WERI-Rb-1 (cell line): ENCODE results near the gene UBR1.

Experiments
- DNase-seq: peaks from one replicate; pipeline ENCODE4 v3.0.0-alpha.2; 2020
- H3K27ac ChIP-seq: fragments of 250-450 bp; sonication (Bioruptor Pico); 2 replicates; pipeline ENCODE4 v1.5.1; 2020; ENCODE audit warnings: mild to moderate bottlenecking, moderate library complexity
- H3K27me3 ChIP-seq: fragments of 250-450 bp; sonication (Bioruptor Pico); 2 replicates; pipeline ENCODE4 v1.5.1; 2021; ENCODE audit warnings: mild to moderate bottlenecking, low read depth, moderate library complexity; ENCODE audit not compliant: insufficient read depth, severe bottlenecking
- H3K36me3 ChIP-seq: fragments of 250-450 bp; sonication (Bioruptor Pico); 2 replicates; pipeline ENCODE4 v1.5.1; 2020; ENCODE audit warnings: mild to moderate bottlenecking, moderate library complexity
- H3K4me3 ChIP-seq: 2 replicates; pipeline ENCODE4 v1.5.1; 2011; ENCODE audit warnings: low read depth, mild to moderate bottlenecking, control low read depth, low read length
- H3K9me3 ChIP-seq: fragments of 250-450 bp; sonication (Bioruptor Pico); 2 replicates; pipeline ENCODE4 v1.5.1; 2021; ENCODE audit warnings: mild to moderate bottlenecking, moderate library complexity; ENCODE audit not compliant: severe bottlenecking
- TF ChIP-seq, protein P1 (sequence below): IDR thresholded peaks from 2 replicates; pipeline ENCODE4 v1.5.1; 2011; ENCODE audit warnings: low read depth, mild to moderate bottlenecking, control low read depth, inconsistent platforms, low read length

UBR1 gene

DNA sequence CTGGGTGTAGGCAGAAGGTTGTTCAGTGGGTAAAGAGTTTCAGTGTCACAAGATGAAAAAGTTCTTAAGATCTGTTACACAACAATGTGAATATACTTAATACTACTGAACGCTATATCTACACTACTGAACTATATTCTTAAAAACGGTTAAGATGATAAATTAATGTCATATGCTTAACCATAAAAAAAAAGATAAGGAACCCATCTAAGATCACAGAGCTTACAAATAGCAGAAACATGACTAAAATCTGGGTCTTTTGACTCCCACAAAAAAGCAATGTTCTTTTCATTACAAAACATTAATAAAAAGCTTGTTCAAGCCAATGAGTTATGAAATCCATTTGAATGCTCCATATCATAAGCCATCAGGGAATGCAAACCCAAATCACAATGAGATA, 34.4 kb downstream of the UBR1 start:
- H3K27me3 ChIP-seq, result no peaks in the 10 kb centered on the region
- no peaks in the 10 kb centered on the region for H3K9me3 ChIP-seq
- H3K36me3 ChIP-seq, result peaks cover 57% of the 10 kb centered on the region
- H3K27ac ChIP-seq, result no peak overlapping the region
- no peak overlapping the region for H3K4me3 ChIP-seq
- no peak for DNase-seq
- TF ChIP-seq, protein P1, sequence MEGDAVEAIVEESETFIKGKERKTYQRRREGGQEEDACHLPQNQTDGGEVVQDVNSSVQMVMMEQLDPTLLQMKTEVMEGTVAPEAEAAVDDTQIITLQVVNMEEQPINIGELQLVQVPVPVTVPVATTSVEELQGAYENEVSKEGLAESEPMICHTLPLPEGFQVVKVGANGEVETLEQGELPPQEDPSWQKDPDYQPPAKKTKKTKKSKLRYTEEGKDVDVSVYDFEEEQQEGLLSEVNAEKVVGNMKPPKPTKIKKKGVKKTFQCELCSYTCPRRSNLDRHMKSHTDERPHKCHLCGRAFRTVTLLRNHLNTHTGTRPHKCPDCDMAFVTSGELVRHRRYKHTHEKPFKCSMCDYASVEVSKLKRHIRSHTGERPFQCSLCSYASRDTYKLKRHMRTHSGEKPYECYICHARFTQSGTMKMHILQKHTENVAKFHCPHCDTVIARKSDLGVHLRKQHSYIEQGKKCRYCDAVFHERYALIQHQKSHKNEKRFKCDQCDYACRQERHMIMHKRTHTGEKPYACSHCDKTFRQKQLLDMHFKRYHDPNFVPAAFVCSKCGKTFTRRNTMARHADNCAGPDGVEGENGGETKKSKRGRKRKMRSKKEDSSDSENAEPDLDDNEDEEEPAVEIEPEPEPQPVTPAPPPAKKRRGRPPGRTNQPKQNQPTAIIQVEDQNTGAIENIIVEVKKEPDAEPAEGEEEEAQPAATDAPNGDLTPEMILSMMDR, result no peak

DNA sequence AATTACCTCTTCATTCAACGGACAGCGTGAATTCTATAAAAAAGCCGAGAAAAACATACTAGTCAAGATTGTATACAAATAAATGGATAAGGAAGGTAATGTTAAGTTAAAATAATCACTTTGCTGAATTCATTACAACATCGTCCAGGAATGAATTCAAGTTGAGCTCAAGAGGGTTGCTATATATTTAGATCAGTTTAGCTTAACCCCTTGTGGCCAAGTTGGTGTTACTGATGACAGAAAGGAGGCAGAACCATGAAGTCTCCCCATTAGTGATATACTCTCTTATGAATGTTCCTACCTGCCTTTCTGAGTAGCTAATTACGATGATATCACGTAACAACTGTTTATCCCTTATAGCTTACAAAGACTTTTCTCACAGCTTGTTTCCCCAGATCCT, 34.9 kb downstream of the UBR1 start:
- Histone ChIP-seq H3K27ac (no peak overlapping the region), H3K27me3 (no peaks in the 10 kb centered on the region), H3K9me3 (no peaks in the 10 kb centered on the region), H3K36me3 (peaks cover 61% of the 10 kb centered on the region), H3K4me3 (no peak overlapping the region)
- no peak for DNase-seq
- TF ChIP-seq, protein P1, result no peak

DNA sequence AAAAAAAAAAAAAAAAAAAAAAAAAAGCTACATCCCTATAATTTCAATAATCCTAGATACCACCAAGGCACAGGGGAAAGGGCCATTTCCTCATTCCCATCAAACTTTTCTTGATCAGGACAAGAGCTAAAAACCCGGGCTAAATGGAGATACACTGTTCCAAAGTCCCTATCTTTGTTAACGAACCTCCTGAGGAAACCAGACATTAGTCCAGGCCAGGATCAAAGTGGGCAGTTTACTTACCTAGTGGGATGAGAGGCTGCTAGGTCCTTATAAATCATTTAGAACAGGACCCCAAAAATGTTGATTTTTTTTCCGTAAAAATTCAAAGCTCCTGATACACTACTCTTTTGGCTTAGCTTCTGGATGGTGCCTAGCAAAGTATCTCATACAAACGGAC, 35.6 kb downstream of the UBR1 start:
- Histone ChIP-seq H3K36me3 (peaks cover 65% of the 10 kb centered on the region), H3K4me3 (no peak overlapping the region)
- TF ChIP-seq, protein P1, result no peak

DNA sequence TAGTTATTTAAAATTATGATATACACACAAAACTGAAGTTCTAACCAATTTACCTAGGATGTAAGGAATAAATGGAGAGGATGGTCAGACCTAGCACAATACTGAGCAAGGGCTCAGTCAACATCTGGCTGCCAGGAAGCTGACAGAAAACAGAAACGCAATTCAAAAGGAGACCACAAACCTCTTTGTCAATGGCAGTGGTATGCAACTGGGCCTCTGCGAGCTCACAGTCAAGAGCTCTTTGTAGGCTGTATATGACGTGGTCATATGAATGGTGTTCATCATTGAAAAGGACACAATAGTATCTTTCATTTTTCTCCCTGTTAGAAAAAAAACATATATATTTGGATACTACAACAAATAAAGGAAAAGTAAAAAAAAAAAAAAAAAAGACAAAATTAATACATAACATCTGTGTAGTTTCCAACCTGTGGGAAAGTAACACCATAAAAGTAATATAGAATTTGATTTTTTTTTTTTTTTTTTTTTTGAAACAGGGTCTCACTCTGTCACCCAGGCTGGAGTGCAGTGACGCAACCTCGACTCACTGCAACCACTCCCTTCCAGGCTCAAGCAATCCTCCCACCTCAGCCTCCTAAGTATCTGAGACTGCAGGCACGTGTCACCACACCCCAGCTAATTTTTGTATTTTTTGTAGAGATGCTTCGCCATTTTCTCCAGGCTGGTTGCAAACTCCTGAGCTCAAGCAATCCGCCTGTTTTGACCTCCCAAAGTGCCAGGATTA, 37.9 kb downstream of the UBR1 start:
- H3K27me3 ChIP-seq, result no peaks in the 10 kb centered on the region
- H3K9me3 ChIP-seq, result no peaks in the 10 kb centered on the region
- no peak overlapping the region for H3K4me3 ChIP-seq
- H3K27ac ChIP-seq, result no peak overlapping the region
- DNase-seq, result no peak
- TF ChIP-seq, protein P1, result no peak
- H3K36me3 ChIP-seq, result peaks cover 52% of the 10 kb centered on the region

More for the DNA sequence above, 35.6 kb downstream of the UBR1 start:
- Histone ChIP-seq H3K9me3 (no peaks in the 10 kb centered on the region), H3K27ac (no peak overlapping the region), H3K27me3 (no peaks in the 10 kb centered on the region)
- no peak for DNase-seq

DNA sequence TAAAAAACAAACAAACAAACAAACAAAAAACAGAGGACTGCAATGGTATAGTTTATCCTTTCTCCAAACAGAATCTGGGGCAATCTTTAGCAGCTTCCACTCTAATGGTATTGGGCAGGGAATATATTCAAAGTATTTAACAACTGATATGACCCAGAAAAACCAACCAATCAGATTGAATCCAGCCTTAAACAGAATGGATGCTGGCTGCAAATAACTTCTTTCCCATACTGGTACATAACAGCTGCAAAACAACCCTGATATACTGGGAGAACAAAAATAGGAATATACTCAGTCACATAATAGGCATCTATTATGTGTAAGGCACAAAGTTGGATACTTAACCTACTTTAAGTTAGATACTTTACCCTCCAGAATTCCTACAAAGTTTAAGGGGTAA, 49.1 kb downstream of the UBR1 start:
- Histone ChIP-seq H3K36me3 (peaks cover 56% of the 10 kb centered on the region), H3K27me3 (no peaks in the 10 kb centered on the region), H3K27ac (no peak overlapping the region), H3K9me3 (no peaks in the 10 kb centered on the region), H3K4me3 (no peak overlapping the region)
- TF ChIP-seq, protein P1, result no peak
- no peak for DNase-seq

DNA sequence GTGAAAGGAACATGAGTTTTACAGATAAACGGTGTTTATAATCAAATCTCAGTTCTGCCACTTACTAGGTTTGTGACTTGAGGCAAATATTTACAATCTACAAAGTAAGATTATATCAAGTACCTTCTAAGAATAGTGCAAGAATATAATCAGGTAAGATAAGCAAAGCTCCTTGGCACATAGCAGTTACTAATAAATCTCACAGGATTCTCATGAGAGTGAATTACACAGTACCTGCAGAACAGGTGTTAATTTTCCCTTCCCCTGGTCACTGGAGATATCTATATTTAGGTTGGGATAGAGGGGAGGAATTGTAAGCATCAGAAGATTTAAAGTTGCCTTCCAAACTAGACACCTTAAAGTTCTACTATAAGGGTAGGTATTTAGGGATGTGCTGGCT, 53.0 kb downstream of the UBR1 start:
- H3K4me3 ChIP-seq, result no peak overlapping the region
- no peaks in the 10 kb centered on the region for H3K9me3 ChIP-seq
- H3K36me3 ChIP-seq, result peaks cover 48% of the 10 kb centered on the region
- H3K27me3 ChIP-seq, result no peaks in the 10 kb centered on the region
- TF ChIP-seq, protein P1, result no peak
- no peak for DNase-seq
- H3K27ac ChIP-seq, result no peak overlapping the region
